Astrocyte of the cerebellum (primary cell): ENCODE measurements around the gene RNF157.

Source experiments
- DNase-seq: peaks from one replicate; pipeline ENCODE4 v3.0.0-alpha.2; 2011; ENCODE audit warnings: low read depth
- H3K4me3 ChIP-seq: 2 replicates; pipeline ENCODE4 v1.5.1; 2011; ENCODE audit warnings: mild to moderate bottlenecking, low read depth, low read length, moderate library complexity
- in situ Hi-C: cut with HindIII; loops from 2 replicates; pipeline ENCODE4 v1.10.0; 2017; ENCODE audit warnings: low sequenced_read_pairs
- TF ChIP-seq, protein P1 (sequence below): IDR thresholded peaks from 2 replicates; pipeline ENCODE4 v1.5.1; 2012; ENCODE audit warnings: low read length, low read depth, moderate library complexity, mild to moderate bottlenecking; ENCODE audit errors: missing control alignments

The RNF157 gene

DNA sequence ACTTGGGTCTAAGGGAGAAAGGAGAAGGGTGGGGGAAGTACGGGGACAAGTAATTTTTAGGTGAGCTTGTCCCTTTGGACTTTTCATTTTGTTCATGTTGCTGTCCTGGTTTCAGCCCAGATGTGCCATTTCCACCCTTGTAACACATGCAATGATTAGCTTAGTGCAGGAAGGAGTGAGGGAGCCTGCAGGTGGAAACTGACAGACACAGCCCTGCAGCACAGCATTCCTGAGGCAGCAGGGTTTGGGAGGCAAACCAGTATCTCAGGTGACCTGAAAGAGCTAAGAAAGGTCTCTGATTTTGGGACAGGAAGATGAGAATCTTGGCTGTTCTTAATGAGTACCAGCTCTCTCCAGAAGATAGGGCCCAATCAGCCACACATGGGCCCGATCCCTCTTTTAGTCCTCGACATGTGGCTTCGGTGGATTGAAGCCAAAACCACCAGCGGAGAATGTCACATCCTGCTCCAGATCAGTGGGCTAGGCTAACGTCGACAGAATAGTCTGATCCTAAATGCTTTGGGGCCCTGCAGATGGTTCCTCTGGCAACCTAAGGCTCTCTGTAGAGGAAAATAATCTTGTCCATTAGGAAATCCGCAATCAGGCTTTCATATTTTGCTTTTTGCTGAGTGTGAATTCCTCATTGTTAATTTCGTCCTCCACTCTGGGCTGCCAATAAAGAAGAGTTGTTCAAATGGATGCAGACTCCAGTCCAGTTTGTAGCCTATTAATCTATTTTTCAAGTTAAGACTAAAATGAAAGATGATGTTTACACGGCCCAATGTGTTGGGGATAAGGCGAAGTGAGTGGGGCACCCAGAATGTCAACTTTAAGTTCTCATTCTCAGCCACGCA lies 3.8 kb upstream of the RNF157 start:
- no peak for DNase-seq
- no peak overlapping the region for H3K4me3 ChIP-seq
- in situ Hi-C loops, result no loop called here
- TF ChIP-seq, protein P1, sequence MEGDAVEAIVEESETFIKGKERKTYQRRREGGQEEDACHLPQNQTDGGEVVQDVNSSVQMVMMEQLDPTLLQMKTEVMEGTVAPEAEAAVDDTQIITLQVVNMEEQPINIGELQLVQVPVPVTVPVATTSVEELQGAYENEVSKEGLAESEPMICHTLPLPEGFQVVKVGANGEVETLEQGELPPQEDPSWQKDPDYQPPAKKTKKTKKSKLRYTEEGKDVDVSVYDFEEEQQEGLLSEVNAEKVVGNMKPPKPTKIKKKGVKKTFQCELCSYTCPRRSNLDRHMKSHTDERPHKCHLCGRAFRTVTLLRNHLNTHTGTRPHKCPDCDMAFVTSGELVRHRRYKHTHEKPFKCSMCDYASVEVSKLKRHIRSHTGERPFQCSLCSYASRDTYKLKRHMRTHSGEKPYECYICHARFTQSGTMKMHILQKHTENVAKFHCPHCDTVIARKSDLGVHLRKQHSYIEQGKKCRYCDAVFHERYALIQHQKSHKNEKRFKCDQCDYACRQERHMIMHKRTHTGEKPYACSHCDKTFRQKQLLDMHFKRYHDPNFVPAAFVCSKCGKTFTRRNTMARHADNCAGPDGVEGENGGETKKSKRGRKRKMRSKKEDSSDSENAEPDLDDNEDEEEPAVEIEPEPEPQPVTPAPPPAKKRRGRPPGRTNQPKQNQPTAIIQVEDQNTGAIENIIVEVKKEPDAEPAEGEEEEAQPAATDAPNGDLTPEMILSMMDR, result no peak

DNA sequence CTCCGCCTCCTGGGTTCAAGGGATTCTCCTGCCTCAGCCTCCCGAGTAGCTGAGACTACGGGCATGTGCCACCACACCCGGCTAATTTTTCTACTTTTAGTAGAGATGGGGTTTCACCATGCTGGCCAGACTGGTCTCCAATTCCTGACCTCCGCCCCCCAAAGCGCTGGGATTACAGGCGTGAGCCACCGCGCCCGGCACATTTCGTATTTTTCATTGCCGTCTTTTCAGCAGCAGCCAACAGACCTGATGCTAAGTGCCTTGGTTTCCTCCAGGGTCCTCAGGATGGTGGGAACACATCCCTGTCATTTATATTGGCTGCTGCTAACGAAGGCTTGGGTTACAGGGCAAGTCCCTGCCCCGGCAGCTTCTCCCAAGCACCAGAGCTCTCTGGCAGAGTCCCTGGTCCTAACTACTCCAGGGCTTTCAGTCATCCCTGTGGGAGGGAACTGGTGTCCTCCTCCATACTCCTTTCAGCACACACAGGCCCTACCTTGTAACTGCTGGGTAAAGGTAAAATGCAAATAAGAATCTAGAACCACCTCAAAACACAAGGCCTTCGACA lies 1.5 kb upstream of the RNF157 start:
- TF ChIP-seq, protein P1, result no peak
- in situ Hi-C loops, result no loop called here
- no peak for DNase-seq
- H3K4me3 ChIP-seq, result no peak overlapping the region

DNA sequence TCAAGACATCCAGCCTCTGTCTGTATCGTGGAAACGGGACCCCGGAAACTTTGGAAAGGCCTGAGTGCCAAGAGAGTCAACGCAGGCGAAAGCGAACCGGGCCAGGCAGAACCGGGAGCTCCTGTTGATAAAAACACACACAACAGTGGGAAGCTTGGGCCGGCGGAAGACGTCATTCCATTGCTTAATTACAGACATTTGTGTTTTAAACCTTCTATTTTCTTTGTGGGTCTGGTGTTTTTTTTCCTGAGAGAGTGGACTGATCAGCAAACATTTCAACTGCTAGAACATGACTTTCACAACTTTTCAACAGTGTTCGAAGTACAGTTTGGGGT lies 878 bp upstream of the RNF157 start:
- H3K4me3 ChIP-seq, result peak overlapping the region; percentile 52
- TF ChIP-seq, protein P1, result no peak
- in situ Hi-C loops, result no loop called here
- no peak for DNase-seq

DNA sequence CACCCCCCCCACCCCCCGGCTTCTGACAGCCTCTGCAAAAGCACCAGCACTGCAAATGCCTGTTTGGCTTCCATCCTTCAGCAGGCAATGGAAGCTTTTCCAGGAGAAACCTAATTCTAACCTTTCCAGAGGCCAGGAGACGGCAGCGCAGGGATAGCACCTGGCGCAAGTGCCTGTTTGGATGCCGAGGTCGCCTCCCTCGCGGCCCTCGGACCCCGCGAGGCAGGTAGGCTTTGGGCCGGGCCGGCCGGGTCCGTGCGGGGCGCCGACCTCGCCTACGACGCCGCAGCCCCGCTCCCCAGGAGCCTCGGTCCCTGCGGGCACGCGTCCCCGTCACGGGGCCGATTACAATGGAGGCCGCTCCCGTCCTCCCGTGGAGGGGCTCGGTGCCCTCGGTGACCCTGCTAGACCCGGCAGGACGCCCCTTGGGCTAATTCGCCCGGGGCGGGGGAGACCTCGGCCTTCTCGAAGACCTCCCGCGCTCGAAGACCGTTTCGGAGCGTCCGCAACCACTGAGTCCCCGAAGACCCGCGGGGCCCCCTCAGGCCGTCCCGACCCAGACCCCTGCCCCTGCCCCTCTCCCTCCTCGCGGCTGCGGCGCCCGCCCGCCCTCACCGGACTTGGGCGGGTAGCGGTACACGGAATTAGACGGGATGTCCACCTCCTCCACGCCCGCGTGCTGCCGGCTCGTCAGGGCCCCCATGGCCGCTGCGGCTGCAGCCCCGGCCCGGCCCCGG lies 587 bp downstream of the RNF157 start:
- DNase-seq, result no peak
- TF ChIP-seq, protein P1, result no peak
- in situ Hi-C loops, result no loop called here
- peak overlapping the region; percentile 30 for H3K4me3 ChIP-seq

DNA sequence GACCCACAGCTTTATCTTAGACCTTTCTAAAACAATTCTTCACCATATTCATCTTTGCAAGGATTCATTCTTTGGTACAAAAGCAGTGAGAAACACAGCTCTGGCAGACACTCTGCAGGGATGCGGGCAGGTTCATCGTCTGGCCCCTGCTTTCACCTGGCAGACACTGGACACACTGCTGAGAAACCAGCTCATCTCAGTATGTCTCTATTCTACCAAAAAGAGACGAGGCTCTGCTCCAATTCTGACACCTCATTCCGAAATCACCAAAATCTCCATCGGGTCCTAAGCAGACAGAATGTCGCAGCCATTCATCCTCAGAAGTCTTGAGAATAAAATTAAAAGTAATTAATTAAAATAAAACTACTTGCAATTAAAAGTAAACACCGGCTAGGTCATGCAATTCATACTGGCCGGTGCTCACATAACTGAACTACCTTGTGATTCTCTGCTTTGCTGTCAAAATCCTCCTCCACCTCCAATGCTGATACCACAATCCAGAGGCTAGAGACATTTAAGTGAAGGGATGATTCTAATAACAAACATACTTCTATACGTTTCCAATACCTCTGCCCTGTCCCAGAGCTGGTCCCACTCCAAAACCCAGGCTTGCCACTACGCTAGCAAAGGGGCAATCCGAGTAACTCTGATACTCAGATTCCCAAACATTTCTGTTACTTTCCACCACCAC lies 1.3 kb downstream of the RNF157 start:
- no peak for DNase-seq
- TF ChIP-seq, protein P1, result no peak
- no peak overlapping the region for H3K4me3 ChIP-seq
- in situ Hi-C loops, result no loop called here

DNA sequence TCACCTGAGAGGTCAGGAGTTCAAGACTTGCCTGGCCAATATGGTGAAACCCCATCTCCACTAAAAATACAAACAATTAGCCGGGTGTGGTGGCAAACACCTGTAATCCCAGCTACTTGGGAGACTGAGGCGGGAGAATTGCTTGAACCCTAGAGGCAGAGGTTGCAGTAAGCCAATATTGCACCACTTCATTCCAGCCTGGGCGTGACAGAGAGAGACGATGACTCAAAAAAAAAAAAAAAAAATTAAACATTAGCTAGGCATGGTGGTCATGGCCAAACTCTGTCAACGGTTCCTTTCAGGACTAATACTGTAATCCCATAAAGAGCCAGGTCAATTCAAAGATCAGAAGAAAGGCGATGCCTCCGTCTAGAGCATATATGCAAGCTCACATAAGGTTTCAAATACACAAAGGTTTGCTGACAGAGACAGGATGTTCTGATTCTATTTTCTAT lies 2.4 kb downstream of the RNF157 start:
- no peak for DNase-seq
- in situ Hi-C loops, result no loop called here
- TF ChIP-seq, protein P1, result no peak

More for the DNA sequence above, 2.4 kb downstream of the RNF157 start:
- H3K4me3 ChIP-seq, result no peak overlapping the region
